K562 (cell line): ENCODE measurements around the gene DNAH8. TPM values are rescaled to one million over a fixed set of nuclear protein-coding genes. Genes with fewer than 3 reads are reported as not detected.

ENCODE experiments used
- BMI1 ChIP-seq: fragments of 150-350 bp; IDR thresholded peaks from 2 replicates; pipeline ENCODE4 v1.6.1; 2014; ENCODE audit warnings: low read length
- CBX8 ChIP-seq: fragments of 200-600 bp; sonication (generic); IDR thresholded peaks from 2 replicates; pipeline ENCODE4 v1.6.1; 2012; ENCODE audit warnings: borderline replicate concordance, mixed run types, low read depth, mild to moderate bottlenecking, moderate library complexity, mixed read lengths, low read length, control low read depth, inconsistent platforms; ENCODE audit not compliant: poor library complexity, severe bottlenecking; ENCODE audit errors: extremely low read depth
- DIDO1 ChIP-seq: fragments of 450-650 bp; IDR thresholded peaks from 2 replicates; pipeline ENCODE4 v1.6.1; 2016; ENCODE audit warnings: low read depth, missing biosample characterization, missing genetic modification characterization
- MAFF ChIP-seq: IDR thresholded peaks from 2 replicates; pipeline ENCODE4 v1.6.1; 2012; ENCODE audit warnings: low read length, improper control_type of control experiment
- MAFG ChIP-seq: fragments of 450-650 bp; conservative IDR thresholded peaks from 2 replicates; pipeline ENCODE4 v1.6.1; 2016; ENCODE audit warnings: missing genetic modification characterization, missing compliant biosample characterization
- PCBP1 ChIP-seq: fragments of 200-400 bp; formaldehyde crosslinking; IDR thresholded peaks from 2 replicates; pipeline ENCODE4 v1.6.1; 2018; ENCODE audit warnings: mild to moderate bottlenecking, low read depth, low read length; ENCODE audit not compliant: poor library complexity, severe bottlenecking
- PHF21A ChIP-seq: fragments of 450-650 bp; IDR thresholded peaks from 2 replicates; pipeline ENCODE4 v1.6.1; 2017; ENCODE audit warnings: low read depth, borderline replicate concordance
- PML ChIP-seq: IDR thresholded peaks from 2 replicates; pipeline ENCODE4 v1.6.1; 2012; ENCODE audit warnings: low read length, inconsistent platforms
- POLR2G ChIP-seq: fragments of 200-400 bp; formaldehyde crosslinking; IDR thresholded peaks from 2 replicates; pipeline ENCODE4 v1.6.1; 2017; ENCODE audit warnings: low read depth, mild to moderate bottlenecking, antibody characterized with exemption, low read length, moderate library complexity
- SMARCC2 ChIP-seq: fragments of 450-650 bp; IDR thresholded peaks from 2 replicates; pipeline ENCODE4 v1.6.1; 2017; ENCODE audit warnings: antibody characterized with exemption, moderate library complexity, mild to moderate bottlenecking, low read depth
- SNIP1 ChIP-seq: fragments of 450-650 bp; IDR thresholded peaks from 2 replicates; pipeline ENCODE4 v1.7.1; 2017; ENCODE audit warnings: low read depth, mild to moderate bottlenecking
- TCF7 ChIP-seq: sonication (generic); IDR thresholded peaks from 2 replicates; pipeline ENCODE4 v1.6.1; 2016; ENCODE audit warnings: antibody characterized with exemption, borderline replicate concordance
- ZNF124 ChIP-seq: sonication (generic); formaldehyde crosslinking; IDR thresholded peaks from 2 replicates; pipeline ENCODE4 v1.8.1; 2022; ENCODE audit warnings: missing genetic modification reagents
- ZNF24 ChIP-seq: fragments of 450-650 bp; IDR thresholded peaks from 2 replicates; pipeline ENCODE4 v1.6.1; 2016
- ZNF253 ChIP-seq: fragments of 250-450 bp; sonication (Bioruptor Pico); conservative IDR thresholded peaks from 2 replicates; pipeline ENCODE4 v1.6.1; 2021; ENCODE audit warnings: mild to moderate bottlenecking
- polyA plus RNA-seq, 8 experiments: library from polyadenylated mRNA; depleted of rRNA in 4 of 8; stranded (reverse) in 5 of 8; unstranded in 3 of 8; fragments of >200 nt; fragmentation: Nextera tagmentation in 2 of 8; fragmentation: Illumina TruSeq in 1 of 8; extraction: Ambion mirVana in 2 of 8; extraction: Trizol in 1 of 8; gene quantifications; 2 replicates each; pipeline versions ENCODE4 v1.2.1 to v1.2.3, GENCODE V29; 2011 to 2014; ENCODE audit warnings: inconsistent platforms in 1 of 8, missing spikeins in 1 of 8
- total RNA-seq, 7 experiments: library from RNA; depleted of rRNA in 6 of 7; stranded (reverse); fragments of >200 nt in 6 of 7; fragmentation: Illumina TruSeq in 2 of 7; extraction: Trizol in 2 of 7; gene quantifications; 2 replicates each; pipeline versions ENCODE4 v1.2.1 to v1.2.3, GENCODE V29; 2011 to 2021; ENCODE audit warnings: low replicate concordance in 1 of 7
- TF ChIP-seq, protein P1 (sequence below): sonication (generic); formaldehyde crosslinking; IDR thresholded peaks from 2 replicates; pipeline ENCODE4 v1.8.0; 2022; ENCODE audit warnings: mild to moderate bottlenecking, low read depth, missing genetic modification reagents
- TF ChIP-seq, protein P2 (sequence below): sonication (generic); formaldehyde crosslinking; IDR thresholded peaks from 2 replicates; pipeline ENCODE4 v1.5.0; 2020; ENCODE audit warnings: missing genetic modification reagents
- TF ChIP-seq, protein P3 (sequence below): fragments of 450-650 bp; IDR thresholded peaks from 2 replicates; pipeline ENCODE4 v1.6.1; 2016; ENCODE audit warnings: antibody characterized with exemption
- TF ChIP-seq, protein P4 (sequence below): sonication (generic); formaldehyde crosslinking; IDR thresholded peaks from 2 replicates; pipeline ENCODE4 v1.8.0; 2023; ENCODE audit warnings: mild to moderate bottlenecking, missing genetic modification reagents

Gene DNAH8
- total and polyA plus RNA-seq, 9 of the 15 experiments (the other 6 are each of a cell fraction or from before 2014, with no cell fraction given) = 1.2 to 4.2 (median 2.9) TPM

DNA sequence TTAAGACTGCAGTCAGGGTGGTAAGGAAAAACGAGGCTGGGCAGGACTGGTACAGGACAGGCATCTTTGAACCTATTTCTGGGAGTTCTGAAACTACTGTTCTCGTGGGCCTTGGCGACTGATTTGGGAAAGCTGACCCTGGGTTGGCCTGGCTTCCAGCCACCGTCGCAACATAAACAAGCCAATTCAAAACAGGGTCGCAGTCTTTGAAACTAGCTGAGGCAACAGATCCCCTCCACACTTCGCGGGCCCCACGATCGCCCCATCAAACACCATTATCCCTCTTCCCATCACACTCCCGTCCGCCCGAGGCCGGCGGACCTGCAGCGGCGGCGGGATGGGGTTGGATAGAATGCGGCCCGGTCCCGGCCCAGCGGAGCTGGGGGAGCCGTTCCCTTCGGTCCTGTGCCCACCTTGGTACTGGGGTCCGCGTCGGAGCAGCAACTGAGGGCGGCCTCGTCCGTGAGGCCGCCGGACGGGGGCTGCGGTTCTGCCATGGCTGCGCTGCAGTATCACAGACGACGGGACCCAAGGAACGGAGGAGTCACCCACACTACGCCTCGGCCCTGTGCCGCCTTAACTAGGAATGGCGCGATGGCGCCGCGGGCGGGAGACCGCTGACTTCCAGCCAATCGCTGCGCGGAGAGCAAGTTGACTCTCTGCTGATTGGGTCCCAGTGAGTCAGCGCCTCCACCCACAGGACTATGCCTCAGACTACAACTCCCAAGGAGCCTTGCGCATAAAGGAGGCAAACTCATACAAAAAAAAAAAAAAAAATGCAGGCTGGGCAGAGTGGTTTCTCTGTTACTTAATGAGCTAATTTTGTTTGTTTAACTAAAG is 12.3 kb upstream of the DNAH8 start, which contains the start of gene GLO1 (continued):
- TF ChIP-seq ZNF24 (no peak), POLR2G (peak; percentile 100), MAFF (peak; percentile 36; the same call in 1 of the 2 replicates), TCF7 (no peak), PHF21A (0 out of 2 replicates have a peak, but pooled peaks have one; percentile 33), CBX8 (no peak), DIDO1 (no peak), PCBP1 (peak; percentile 84), ZNF253 (no peak), PML (peak; percentile 89), SMARCC2 (no peak; the same call in 1 of the 2 replicates), MAFG (tag) (0 out of 2 replicates have a peak, but pooled peaks have one; percentile 33), BMI1 (no peak), ZNF124 (no peak), SNIP1 (peak; percentile 93)
- TF ChIP-seq, protein P1, sequence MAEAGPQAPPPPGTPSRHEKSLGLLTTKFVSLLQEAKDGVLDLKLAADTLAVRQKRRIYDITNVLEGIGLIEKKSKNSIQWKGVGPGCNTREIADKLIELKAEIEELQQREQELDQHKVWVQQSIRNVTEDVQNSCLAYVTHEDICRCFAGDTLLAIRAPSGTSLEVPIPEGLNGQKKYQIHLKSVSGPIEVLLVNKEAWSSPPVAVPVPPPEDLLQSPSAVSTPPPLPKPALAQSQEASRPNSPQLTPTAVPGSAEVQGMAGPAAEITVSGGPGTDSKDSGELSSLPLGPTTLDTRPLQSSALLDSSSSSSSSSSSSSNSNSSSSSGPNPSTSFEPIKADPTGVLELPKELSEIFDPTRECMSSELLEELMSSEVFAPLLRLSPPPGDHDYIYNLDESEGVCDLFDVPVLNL (CRISPR knock-in tag) = peak; percentile 84
- TF ChIP-seq, protein P2, sequence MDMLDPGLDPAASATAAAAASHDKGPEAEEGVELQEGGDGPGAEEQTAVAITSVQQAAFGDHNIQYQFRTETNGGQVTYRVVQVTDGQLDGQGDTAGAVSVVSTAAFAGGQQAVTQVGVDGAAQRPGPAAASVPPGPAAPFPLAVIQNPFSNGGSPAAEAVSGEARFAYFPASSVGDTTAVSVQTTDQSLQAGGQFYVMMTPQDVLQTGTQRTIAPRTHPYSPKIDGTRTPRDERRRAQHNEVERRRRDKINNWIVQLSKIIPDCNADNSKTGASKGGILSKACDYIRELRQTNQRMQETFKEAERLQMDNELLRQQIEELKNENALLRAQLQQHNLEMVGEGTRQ (CRISPR knock-in tag) = peak; percentile 23; the same call in 1 of the 2 replicates
- TF ChIP-seq, protein P3, sequence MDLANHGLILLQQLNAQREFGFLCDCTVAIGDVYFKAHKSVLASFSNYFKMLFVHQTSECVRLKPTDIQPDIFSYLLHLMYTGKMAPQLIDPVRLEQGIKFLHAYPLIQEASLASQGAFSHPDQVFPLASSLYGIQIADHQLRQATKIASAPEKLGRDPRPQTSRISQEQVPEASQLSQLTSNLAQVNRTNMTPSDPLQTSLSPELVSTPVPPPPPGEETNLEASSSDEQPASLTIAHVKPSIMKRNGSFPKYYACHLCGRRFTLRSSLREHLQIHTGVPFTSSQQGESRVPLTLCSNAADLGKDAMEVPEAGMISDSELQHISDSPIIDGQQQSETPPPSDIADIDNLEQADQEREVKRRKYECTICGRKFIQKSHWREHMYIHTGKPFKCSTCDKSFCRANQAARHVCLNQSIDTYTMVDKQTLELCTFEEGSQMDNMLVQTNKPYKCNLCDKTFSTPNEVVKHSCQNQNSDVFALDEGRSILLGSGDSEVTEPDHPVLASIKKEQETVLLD = no peak
- TF ChIP-seq, protein P4, sequence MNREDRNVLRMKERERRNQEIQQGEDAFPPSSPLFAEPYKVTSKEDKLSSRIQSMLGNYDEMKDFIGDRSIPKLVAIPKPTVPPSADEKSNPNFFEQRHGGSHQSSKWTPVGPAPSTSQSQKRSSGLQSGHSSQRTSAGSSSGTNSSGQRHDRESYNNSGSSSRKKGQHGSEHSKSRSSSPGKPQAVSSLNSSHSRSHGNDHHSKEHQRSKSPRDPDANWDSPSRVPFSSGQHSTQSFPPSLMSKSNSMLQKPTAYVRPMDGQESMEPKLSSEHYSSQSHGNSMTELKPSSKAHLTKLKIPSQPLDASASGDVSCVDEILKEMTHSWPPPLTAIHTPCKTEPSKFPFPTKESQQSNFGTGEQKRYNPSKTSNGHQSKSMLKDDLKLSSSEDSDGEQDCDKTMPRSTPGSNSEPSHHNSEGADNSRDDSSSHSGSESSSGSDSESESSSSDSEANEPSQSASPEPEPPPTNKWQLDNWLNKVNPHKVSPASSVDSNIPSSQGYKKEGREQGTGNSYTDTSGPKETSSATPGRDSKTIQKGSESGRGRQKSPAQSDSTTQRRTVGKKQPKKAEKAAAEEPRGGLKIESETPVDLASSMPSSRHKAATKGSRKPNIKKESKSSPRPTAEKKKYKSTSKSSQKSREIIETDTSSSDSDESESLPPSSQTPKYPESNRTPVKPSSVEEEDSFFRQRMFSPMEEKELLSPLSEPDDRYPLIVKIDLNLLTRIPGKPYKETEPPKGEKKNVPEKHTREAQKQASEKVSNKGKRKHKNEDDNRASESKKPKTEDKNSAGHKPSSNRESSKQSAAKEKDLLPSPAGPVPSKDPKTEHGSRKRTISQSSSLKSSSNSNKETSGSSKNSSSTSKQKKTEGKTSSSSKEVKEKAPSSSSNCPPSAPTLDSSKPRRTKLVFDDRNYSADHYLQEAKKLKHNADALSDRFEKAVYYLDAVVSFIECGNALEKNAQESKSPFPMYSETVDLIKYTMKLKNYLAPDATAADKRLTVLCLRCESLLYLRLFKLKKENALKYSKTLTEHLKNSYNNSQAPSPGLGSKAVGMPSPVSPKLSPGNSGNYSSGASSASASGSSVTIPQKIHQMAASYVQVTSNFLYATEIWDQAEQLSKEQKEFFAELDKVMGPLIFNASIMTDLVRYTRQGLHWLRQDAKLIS = no peak
